NB4 (cell line): ENCODE data around the gene NANOS2.

ENCODE experiments used
- CTCF ChIP-seq: IDR thresholded peaks from one replicate; pipeline ENCODE4 v1.5.1; 2012; ENCODE audit warnings: low read depth, low read length
- POLR2A ChIP-seq: IDR thresholded peaks from 2 replicates; pipeline ENCODE4 v1.6.1; 2011; ENCODE audit warnings: mild to moderate bottlenecking; ENCODE audit not compliant: insufficient read length; ENCODE audit errors: extremely low read depth

- TF ChIP-seq CTCF: no peak
- no peak for TF ChIP-seq POLR2A
Measured at GRCh38 chr19:45865269-45865948, 49.2 kb downstream of the NANOS2 start.
